Tibial nerve (tissue), 4 donors: ENCODE data around the gene POU2AF3.

Experiments
- CTCF ChIP-seq, 5 experiments: fragments of 200-600 bp in 3 of 5; fragments of 450-650 bp in 2 of 5; sonication (generic) in 3 of 5; IDR thresholded peaks; one replicate each; pipeline ENCODE4 v1.5.1; 2016 to 2019; ENCODE audit warnings: antibody characterized with exemption in 5 of 5, mild to moderate bottlenecking in 3 of 5, moderate library complexity in 2 of 5
- EP300 ChIP-seq, 2 donors: sonication (generic); formaldehyde crosslinking; IDR thresholded peaks; one replicate each; pipeline ENCODE4 v1.6.1; 2017; ENCODE audit warnings: antibody characterized with exemption in 2 of 2, mild to moderate bottlenecking in 1 of 2
- POLR2A ChIP-seq, 2 donors: fragments of 450-650 bp; IDR thresholded peaks; one replicate each; pipeline ENCODE4 v1.6.1; 2017; ENCODE audit warnings: antibody characterized with exemption in 2 of 2, mild to moderate bottlenecking in 2 of 2, moderate library complexity in 2 of 2

GRCh38 chr11:111253131-111253530 is 45.2 kb upstream of the POU2AF3 start:
- TF ChIP-seq CTCF (IDR thresholded peaks at IDR 0.05) (no peak), EP300 (IDR thresholded peaks at IDR 0.05) (no peak), POLR2A (IDR thresholded peaks at IDR 0.05) (no peak)
